ENCODE results near the gene LDLRAD4.

LDLRAD4 gene

GRCh38 chr18:13618760-13619438, 400.3 kb downstream of the LDLRAD4 start:
- DNase-seq (ENCODE audit: low spot score) = no peak

- DNase-seq (ENCODE audit: low spot score) = no peak
Observed at GRCh38 chr18:13619505-13620205, 401.1 kb downstream of the LDLRAD4 start.

- DNase-seq (ENCODE audit: low spot score) = no peak
Observed at GRCh38 chr18:13620206-13620672, 401.7 kb downstream of the LDLRAD4 start.

- no peak for DNase-seq (ENCODE audit: low spot score)
Observed at GRCh38 chr18:13620818-13621445, 402.4 kb downstream of the LDLRAD4 start.

GRCh38 chr18:13621446-13621849, 402.9 kb downstream of the LDLRAD4 start:
- DNase-seq (ENCODE audit: low spot score) = no peak

- DNase-seq (ENCODE audit: low spot score) = no peak
Observed at GRCh38 chr18:13621886-13622619, 403.5 kb downstream of the LDLRAD4 start.

- no peak for DNase-seq (ENCODE audit: low spot score)
Observed at GRCh38 chr18:13622751-13623150, 404.2 kb downstream of the LDLRAD4 start.

GRCh38 chr18:13623348-13623747, 404.8 kb downstream of the LDLRAD4 start:
- DNase-seq (ENCODE audit: low spot score) = no peak

GRCh38 chr18:13623871-13624270, 405.3 kb downstream of the LDLRAD4 start:
- no peak for DNase-seq (ENCODE audit: low spot score)

- DNase-seq (ENCODE audit: low spot score) = no peak
Observed at GRCh38 chr18:13624563-13625237, 406.1 kb downstream of the LDLRAD4 start.

- no peak for DNase-seq (ENCODE audit: low spot score)
Observed at GRCh38 chr18:13625355-13625754, 406.8 kb downstream of the LDLRAD4 start.

- DNase-seq (ENCODE audit: low spot score) = no peak
Observed at GRCh38 chr18:13625843-13626543, 407.4 kb downstream of the LDLRAD4 start.

GRCh38 chr18:13626544-13626908, 408.0 kb downstream of the LDLRAD4 start:
- DNase-seq (ENCODE audit: low spot score) = no peak

GRCh38 chr18:13627639-13628038, 409.1 kb downstream of the LDLRAD4 start:
- DNase-seq (ENCODE audit: low spot score) = no peak

GRCh38 chr18:13628211-13628610, 409.7 kb downstream of the LDLRAD4 start:
- no peak for DNase-seq (ENCODE audit: low spot score)

- DNase-seq (ENCODE audit: low spot score) = peak; percentile 66
Observed at GRCh38 chr18:13629841-13630715, 411.5 kb downstream of the LDLRAD4 start.

- no peak for DNase-seq (ENCODE audit: low spot score)
Observed at GRCh38 chr18:13630716-13631268, 412.2 kb downstream of the LDLRAD4 start.

- no peak for DNase-seq (ENCODE audit: low spot score)
Observed at GRCh38 chr18:13633700-13634099, 415.1 kb downstream of the LDLRAD4 start.

- DNase-seq (ENCODE audit: low spot score) = no peak
Observed at GRCh38 chr18:13635046-13635445, 416.5 kb downstream of the LDLRAD4 start.
